ENCODE results near the gene ALDH2.

- TF ChIP-seq CTCF (IDR thresholded peaks at IDR 0.05) (no peak), POLR2A (IDR thresholded peaks at IDR 0.05) (no peak)
Observed at GRCh38 chr12:111768159-111768895, 1.6 kb downstream of the ALDH2 start.
